ENCODE measurements around the gene GH2. TPM values are rescaled to one million over a fixed set of nuclear protein-coding genes. Genes with fewer than 3 reads are reported as not detected.
"Not testable (repeated sequence)": the region's sequence is repeated elsewhere in the genome, so short reads cannot be mapped to it uniquely, and the experiment has no call there.

Gene GH2
- not detected for polyA plus RNA-seq (ENCODE audit: insufficient read depth in 1 of 5, insufficient read length in 5 of 5, low replicate concordance in 1 of 5)
- long read RNA-seq, donor 1, partial matches to known transcripts, result 0 of 6 reads
- long read RNA-seq, donor 1, other reads (novel, unspliced or antisense), result 0 of 6 reads
- long read RNA-seq, donor 2, result 0 reads
- long read RNA-seq, donor 3, result 0 reads
- long read RNA-seq, donor 4, result 0 reads
- long read RNA-seq, donor 5, result 0 reads
- long read RNA-seq, donor 6, result 0 reads
- long read RNA-seq, donor 7, result 0 reads
- long read RNA-seq, donor 8, result 0 reads

DNA sequence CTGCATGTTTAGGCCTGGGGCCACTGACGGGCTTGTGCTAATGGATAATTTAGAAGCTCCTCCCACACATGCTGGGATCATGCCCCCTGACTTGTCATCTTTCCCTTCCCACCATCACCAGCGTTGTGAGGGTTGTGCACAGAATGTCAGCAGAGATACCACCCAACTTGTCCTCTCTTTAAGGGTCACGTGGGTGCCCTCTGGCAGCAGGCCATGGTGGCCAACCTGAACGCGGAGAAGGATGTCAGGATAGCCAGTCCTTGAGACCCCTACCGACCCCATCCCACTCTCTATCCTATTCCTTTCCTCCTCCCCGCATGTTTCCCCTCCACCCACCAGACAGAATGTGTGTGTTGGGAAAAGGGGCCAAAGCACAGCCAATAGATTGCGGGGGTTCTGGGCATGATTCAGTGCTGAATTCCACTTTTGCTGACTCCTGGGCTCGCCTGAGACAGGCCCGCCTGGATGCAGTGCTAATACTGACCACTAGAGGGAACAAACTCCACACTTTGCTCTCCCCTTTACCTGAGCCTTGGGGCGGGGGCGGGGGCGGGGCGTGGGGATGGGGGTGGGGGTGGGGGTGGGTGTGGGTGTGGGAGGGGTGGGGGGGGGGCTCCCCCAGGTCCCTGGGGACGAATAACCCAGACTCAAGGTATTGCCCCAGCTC lies at the start of gene GH2:
TSS of gene GH2 (minus strand) at position 10 of the 667 bp plus-strand sequence. CDS start 143 bp downstream, outside the sequence.
- peak; percentile 13 to 23 for DNase-seq

- no peak for DNase-seq
These were observed 49.3 kb upstream of the GH2 start for GRCh38 chr17:63930951-63931575.

- DNase-seq, result no peak
These were observed 48.4 kb upstream of the GH2 start for GRCh38 chr17:63929860-63930766.

DNA sequence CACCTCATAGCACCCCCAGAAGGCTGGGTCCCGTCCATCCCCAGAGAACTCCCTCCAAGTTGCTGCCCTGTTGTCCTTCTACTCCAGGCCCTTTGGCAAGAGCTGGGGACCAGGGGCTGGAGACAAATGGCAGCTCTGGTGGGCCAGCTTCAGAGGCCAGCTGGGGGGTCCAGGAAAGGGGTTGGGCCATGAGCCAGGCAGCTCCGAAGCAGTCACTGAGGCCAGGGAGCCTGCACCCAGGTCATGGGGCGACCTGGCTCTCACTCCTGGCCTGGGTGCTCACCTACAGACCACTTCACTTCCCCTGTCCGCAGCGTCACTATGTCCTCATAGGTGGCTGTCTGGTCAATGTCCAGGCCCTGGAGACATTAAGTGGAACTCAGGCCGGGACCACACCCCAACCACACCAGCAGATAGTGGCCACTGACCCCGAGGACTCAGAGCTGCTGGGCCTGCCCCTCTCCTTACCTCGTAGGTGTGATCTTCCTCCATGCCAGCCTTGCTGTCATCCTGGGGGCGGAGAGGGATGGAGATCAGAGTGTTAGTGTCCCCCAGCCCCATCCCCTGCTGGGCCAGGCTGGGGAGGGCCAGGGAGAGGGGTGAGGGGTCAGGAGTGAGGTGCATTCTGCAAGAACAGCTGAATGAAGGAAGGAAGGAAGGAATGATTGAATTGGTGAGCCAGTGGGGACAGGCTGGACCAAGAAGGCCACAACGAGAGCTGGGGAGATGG lies 47.4 kb upstream of the GH2 start:
- no peak for DNase-seq

- DNase-seq, result no peak
These were observed 46.5 kb upstream of the GH2 start for GRCh38 chr17:63928172-63928666.

- no peak for DNase-seq
These were observed 45.9 kb upstream of the GH2 start for GRCh38 chr17:63927464-63928171.

- no peak for DNase-seq
These were observed 44.4 kb upstream of the GH2 start for GRCh38 chr17:63926164-63926563.

- no peak for DNase-seq
These were observed 43.9 kb upstream of the GH2 start for GRCh38 chr17:63925615-63926014.

- not testable (repeated sequence) for DNase-seq
These were observed 40.7 kb upstream of the GH2 start for GRCh38 chr17:63922402-63922801.

GRCh38 chr17:63920779-63921178 lies 39.0 kb upstream of the GH2 start:
- DNase-seq, result not testable (repeated sequence)

GRCh38 chr17:63920050-63920449 lies 38.3 kb upstream of the GH2 start:
- DNase-seq, result not testable (repeated sequence)

- DNase-seq, result peak; percentile 32 to 45
These were observed 37.6 kb upstream of the GH2 start for GRCh38 chr17:63919311-63919723.

DNA sequence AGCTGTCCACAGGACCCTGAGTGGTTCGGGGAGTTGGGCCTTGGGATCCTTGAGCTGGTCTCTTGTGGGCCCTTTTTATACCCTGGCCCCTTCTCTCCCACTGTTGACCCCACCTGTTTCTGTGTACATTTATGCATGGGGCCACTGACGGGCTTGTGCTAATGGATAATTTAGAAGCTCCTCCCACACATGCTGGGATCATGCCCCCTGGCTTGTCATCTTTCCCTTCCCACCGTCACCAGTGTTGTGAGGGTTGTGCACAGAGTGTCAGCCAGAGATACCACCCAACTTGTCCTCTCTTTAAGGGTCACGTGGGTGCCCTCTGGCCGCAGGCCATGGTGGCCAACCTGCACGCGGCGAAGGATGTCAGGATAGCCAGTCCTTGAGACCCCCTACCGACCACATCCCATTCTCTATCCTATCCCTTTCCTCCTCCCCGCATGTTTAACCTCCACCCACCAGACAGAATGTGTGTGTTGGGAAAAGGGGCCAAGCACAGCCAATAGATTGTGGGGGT lies 37.1 kb upstream of the GH2 start, which contains the start of gene GH1:
TSS of gene GH1 (minus strand) at position 51 of the 517 bp plus-strand sequence. CDS start 63 bp downstream, outside the sequence.
- not testable (repeated sequence) for DNase-seq

GRCh38 chr17:63918305-63918704 lies 36.6 kb upstream of the GH2 start:
- DNase-seq, result no peak

DNA sequence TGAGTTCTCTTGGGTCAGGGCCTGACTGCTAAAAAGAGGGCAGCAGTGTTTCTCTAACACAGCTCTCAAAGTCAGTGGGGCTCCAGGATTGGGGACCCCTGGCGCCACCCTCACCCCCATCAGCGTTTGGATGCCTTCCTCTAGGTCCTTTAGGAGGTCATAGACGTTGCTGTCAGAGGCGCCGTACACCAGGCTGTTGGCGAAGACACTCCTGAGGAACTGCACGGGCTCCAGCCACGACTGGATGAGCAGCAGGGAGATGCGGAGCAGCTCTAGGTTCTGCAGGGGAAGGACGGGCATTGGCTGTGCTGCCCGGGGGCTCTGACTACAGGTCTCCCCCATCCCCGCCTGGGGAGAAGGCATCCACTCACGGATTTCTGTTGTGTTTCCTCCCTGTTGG lies 35.9 kb upstream of the GH2 start:
- DNase-seq, result no peak

DNA sequence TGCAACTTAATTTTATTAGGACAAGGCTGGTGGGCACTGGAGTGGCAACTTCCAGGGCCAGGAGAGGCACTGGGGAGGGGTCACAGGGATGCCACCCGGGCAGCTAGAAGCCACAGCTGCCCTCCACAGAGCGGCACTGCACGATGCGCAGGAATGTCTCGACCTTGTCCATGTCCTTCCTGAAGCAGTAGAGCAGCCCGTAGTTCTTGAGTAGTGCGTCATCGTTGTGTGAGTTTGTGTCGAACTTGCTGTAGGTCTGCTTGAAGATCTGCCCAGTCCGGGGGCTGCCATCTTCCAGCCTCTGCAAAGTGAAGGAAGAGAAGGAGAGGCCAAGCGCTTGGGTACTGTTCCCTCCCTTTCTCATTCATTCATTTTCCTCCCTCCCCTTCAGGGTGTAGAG lies 35.5 kb upstream of the GH2 start:
- DNase-seq, result not testable (repeated sequence)

DNA sequence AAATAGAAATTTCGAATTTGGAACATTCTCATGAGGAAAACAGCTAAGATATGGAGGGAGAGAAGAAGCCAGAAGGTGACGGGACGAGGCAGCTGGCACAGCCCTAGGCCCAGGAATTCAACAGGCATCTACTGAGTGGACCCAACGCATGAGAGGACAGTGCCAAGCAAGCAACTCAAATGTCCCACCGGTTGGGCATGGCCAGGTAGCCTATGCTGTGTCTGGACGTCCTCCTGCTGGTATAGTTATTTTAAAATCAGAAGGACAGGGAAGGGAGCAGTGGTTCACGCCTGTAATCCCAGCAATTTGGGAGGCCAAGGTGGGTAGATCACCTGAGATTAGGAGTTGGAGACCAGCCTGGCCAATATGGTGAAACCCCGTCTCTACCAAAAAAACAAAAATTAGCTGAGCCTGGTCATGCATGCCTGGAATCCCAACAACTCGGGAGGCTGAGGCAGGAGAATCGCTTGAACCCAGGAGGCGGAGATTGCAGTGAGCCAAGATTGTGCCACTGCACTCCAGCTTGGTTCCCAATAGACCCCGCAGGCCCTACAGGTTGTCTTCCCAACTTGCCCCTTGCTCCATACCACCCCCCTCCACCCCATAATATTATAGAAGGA lies 34.9 kb upstream of the GH2 start:
- no peak for DNase-seq

GRCh38 chr17:63915753-63916152 lies 34.0 kb upstream of the GH2 start:
- DNase-seq, result not testable (repeated sequence)

- no peak for DNase-seq
These were observed 32.7 kb upstream of the GH2 start for GRCh38 chr17:63914471-63914870.
